A204.1 (cell line): ENCODE results near the gene HOXC10.

Experiments
- FAIRE-seq: peaks from 2 replicates; lab custom pipeline; 2012; peaks lifted over from hg19 to GRCh38; lab: Jason Lieb, UNC

Gene HOXC10

DNA sequence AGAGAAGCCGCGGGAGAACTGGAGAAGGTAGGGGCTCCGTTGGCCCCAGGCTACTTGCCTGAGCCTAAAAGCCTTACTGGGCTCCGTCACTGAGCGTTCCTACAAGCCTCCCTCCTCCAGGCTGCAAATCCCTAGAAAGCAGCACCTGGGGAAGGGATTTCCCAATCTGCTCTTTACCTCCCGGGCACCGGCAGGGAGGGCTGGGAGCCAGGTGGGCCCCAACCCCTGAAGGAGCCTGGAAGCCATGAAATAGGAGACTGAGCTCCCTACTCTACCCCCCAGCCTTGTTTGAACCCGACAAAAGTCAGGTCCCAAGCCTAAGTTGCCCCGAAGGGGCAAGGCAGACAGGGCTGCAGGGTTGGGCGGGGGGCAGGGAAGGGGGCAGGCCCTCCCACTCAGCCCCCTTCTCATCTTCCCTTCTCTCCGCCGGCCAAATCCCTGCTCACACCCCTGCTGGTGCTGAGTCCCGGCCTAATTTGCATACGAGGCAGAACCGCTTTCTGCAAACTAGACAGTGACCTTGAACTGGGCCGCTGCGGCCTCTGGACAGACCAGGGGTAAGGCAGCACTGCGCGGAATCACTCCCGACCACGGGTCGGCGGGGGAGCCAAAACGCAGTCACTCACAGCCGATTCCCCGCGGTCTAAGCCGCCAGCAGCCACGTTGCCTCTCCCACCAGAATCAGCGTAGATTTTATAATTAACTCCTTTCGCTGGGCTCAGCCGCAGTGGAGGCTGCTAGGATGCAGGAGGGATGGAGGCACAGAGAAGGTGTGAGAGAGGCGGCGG lies 34.0 kb upstream of the HOXC10 start:
- FAIRE-seq = no peak

- FAIRE-seq = no peak
Measured at GRCh38 chr12:53951577-53952334, 33.2 kb upstream of the HOXC10 start.

GRCh38 chr12:53952335-53952694 lies 32.6 kb upstream of the HOXC10 start:
- no peak for FAIRE-seq

DNA sequence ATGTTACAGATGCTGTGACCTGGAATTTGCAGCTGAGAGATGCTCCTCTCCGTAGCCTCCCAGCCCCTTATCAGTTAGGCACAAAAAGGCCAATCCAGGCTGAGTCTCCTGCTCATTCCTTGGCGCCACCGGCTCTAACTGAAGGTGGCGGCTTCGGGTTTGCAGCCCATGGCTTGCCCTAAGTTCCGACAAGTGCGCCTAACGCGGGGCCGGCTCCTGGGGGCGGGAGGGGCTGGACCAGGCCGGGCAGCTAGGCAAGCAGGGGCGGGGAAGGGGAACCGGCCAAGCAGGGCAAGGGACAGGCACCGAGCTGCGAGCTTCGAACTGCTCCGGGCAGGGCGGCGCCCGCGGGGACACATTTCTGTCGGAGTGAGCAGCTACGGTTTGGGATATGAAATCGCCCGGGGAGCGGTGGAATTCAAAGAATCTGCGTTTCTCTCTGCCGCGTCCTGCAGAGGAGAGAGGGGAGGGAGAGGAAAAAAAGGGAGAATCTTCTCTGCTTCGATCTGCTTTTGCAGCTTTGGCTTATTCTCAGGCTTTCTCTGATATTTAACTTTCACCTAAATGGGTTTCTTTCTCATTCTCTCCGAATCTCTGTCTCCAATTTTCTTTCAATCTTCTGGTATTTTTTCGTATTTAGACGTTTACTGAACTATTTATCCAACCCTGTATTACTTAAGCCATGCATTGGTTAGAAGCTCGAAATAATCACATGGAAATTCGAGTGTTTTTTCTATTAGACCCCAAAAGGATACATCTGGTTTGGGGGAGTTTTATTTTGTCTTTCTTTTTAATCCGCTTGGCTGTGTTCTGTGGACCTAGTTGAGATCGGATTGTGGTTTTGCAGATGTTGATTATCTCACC lies 31.8 kb upstream of the HOXC10 start:
- no peak for FAIRE-seq

DNA sequence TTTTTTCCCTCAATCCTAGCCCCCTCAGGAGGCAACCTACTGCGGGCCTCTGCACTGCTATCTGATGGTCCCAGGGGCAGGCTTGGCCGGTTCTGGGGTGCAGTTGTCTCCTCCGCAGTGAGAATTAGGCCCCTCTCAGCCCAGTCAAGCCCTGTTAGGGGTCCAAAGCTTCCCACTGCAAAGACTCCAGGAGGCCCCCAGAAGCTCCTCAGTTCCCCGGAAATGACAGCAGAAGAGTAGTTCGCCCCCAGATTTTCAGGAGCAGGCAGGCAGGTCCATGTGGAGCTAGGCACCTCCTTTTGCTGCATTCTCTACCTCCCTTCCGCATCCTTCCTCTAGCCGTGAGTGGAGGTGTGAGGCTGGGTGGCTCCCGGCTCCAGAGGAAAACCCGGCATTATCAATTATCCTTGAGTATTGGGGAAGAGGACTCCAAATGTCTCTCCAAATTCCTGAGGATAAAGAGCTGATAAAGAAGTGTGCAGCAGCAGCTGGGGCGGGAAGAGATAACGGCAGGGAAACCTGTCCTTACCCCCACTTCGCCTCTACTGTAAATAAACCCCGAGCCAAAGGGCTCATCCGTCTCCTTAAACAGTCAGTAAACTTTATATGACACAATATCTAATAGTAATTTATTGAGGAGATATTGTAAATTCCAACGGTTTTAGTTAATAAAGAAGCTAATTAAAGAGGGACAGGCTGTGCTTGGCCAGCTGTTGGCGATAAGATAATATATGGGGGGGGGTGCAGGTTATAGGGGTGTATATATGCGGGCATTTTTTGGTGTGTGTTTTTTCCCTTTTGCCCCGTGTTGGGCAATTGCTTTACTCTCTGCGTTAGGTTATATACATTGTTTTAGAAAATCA lies 30.9 kb upstream of the HOXC10 start:
- no peak for FAIRE-seq

DNA sequence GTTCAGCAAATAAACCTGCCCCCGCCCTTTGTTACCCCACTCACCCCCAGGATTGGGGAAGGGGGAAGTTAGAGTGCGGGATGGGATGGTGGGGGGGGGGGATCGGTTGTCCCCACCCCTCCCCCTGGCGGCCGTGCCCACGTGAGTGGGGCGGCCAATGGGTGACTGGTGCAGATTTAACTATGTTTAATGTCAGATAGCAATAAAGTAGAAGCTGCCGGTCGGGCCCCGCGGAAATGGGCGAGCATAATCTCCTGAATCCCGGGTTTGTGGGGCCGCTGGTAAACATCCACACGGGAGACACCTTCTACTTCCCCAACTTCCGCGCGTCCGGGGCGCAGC lies 30.3 kb upstream of the HOXC10 start, which contains the start of gene HOXC12:
TSS of gene HOXC12 (plus strand) at position 210 of the 342 bp plus-strand sequence. CDS start at position 237, 27 bp downstream.
- FAIRE-seq = no peak

GRCh38 chr12:53955036-53955775 lies 29.7 kb upstream of the HOXC10 start:
- FAIRE-seq = no peak

DNA sequence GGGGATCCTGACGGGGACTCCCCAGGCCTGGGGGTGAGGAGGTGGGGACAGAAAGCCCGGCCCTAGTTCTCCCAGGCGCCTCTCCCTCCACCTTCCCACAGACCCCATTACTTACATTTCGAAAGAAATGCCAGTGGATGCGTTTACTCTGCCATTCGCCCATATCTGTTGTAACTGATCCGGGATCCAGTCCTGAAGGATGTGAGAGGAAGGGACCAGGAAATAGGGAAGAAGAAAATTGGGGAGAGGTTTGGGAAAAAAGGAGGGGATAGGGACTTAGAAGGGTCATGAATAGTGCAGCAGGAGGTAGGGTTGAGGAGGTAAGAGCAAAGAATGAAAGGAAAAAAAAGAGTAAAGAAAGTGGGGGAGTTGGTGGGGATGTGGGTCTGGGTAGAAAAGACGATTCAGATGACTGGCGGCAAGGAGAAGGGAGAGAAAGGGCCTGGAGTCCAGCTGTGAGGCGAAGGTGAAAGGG lies 29.1 kb upstream of the HOXC10 start:
- no peak for FAIRE-seq

DNA sequence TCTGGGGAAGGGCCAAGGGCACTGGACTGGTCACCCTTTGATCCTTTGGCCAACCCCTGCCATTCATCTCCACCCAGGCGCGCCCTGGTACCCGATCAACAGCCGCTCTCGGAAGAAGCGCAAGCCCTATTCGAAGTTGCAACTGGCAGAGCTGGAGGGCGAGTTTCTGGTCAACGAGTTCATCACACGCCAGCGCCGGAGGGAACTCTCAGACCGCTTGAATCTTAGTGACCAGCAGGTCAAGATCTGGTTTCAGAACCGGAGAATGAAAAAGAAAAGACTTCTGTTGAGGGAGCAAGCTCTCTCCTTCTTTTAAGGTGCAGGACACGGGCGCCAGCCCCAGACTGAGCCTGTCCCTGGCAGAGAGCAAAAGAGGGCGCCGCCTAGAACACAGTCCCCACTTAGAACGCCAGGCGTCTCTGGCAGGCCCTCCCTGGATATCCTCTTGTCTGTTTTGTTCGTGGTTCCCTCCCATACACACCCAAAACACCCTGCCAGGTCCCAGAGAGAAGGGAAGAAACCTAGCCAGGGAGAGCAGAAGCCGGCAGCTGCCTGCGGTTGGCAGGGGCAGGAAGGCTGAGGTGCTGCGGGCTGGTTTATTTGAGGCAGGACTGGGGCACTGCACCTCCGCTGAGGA lies 28.6 kb upstream of the HOXC10 start:
- FAIRE-seq = no peak

GRCh38 chr12:53956914-53957536 lies 27.9 kb upstream of the HOXC10 start:
- FAIRE-seq = no peak

GRCh38 chr12:53958128-53958527 lies 26.8 kb upstream of the HOXC10 start:
- FAIRE-seq = no peak

DNA sequence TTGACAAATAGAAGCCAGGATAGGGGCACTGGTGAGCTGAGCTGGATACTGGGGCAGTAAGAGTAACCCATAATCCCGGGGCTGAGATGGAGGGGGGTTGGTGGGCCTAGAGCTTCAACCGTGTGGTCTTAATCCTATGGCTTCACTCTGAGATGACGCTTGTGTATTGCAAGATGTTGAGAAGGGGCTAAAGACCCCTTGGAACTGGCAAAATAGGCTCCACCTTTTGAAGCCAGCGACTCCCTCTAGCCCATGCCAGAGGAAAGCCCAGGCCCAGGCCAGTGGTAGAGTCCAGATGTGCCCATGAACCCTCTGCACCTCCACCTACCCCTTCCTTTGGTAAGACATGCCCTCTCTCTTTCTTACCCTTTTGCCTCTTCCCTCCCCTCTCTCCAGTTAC lies 25.6 kb upstream of the HOXC10 start:
- FAIRE-seq = no peak

DNA sequence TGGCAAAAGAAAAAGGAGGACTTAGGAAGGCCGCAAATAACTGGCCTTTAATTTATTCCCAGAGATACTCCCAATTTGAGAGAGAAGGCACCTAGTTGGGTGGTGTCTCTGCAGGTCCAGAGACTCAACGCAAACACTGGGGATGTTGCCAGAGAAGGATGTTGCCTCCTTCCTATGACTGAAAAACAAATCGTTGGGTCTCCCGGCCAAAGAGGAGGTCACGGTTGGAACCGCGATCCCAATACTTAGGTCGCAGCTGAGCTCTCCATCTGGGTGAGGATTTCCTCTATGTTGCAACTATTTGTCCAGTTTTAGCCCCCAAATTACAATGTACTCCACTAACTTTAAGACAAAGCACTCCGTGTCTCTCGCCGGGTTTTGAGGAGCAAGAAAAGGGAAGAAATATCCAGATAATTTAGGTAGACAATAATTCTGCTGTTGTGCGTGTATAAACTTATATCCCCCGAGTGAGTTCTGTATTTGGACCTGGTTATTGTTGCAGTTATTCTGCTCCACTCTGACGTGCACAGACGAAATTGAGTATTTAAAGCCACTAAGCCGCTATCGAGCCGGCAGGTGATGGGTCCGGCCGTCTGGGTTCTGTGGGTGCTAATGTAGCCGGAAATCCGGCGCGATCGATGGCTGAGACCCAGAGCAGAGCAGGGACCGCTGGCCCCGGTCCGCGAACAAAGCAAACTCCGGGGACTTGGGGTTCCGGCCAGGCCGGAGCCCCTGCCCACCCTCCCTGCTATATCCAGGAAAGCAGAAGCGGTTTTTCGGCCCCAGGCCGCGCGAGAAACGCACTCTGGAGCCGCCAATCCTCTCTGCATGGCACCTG lies 24.5 kb upstream of the HOXC10 start:
- FAIRE-seq = no peak

DNA sequence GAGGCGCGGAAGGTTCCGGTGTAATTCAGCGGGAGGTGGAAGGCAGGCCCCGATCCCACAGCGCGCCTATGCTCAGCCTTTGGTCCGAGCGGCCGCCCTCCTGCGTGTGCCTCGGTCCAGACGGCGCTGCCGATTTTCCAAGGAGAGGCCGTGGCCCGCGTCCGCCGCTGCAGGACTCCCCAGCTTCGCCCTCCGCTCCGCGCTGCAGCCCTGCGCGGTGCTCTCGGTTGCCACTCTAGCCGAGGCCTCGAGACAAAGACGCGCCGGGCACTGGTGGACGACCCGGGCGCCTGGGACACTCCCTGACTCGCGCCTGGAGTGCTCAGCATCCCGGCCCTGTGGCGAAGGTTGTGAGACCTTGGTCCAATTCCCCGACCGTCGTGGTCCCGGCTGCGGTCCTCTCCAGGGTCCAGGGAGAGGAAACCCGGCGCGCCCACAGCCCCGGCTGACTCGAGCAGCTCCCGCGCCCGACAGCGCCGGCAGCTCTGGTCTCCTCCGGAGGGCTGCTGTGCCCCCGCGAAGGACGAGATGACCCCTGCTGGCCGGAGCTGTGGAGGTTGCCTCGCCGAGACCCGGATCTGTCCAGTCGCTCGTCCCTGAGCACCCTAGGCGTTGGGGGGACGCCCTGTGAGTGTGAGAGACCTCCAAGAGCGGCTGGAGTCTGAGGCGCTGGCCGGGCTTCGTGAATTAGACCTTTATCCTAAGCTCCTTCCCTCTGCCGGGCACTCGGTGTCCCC lies 23.8 kb upstream of the HOXC10 start:
- FAIRE-seq = no peak

- FAIRE-seq = no peak
Measured at GRCh38 chr12:53963005-53963404, 21.9 kb upstream of the HOXC10 start.

DNA sequence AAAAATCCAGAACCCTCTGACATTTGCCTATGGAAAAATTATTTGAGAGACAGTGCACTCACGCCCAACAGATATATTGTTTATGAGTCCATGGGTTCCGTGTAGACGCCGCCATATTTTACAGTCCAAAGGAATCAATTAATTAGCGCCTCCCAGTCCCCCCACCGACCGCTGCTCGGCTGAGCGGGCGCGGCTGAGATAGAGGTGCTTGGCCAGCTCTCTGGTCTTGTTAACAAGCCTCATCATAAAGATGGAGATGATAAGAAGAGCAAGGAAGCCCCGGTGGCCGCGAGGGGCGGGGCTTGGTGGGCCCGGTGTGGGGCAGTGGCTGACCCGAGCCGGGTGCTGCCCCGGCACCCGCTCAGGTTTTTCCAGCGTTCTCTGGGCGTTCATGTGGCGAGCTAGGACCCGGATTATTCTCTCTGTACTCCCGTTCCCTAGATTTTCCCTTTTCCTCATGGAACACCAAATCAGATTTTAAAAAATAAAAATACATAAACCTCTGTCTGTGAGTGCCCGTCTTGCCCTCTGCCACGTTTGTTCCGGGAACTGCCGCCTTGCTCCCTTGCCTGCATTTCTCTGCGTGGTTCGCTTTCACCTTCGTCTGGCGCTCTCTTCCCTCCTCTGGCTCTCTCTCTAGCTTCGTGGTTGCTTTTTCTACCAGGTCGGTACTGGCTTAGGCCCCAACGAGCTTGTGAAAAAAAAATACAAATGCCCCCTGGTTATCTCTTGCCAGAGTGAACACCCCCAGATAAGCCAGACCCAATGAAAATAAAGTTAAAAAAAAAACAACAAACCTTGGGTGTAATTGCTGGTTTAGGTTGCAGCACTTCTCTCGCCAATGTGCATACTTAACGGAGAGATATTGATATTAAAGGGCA lies 21.3 kb upstream of the HOXC10 start:
- no peak for FAIRE-seq

GRCh38 chr12:53964315-53964713 lies 20.6 kb upstream of the HOXC10 start:
- no peak for FAIRE-seq
